ENCODE data around the gene PHB1.

PHB1 gene

GRCh38 chr17:49386373-49386772 is 28.3 kb downstream of the PHB1 start (continued):
- TF ChIP-seq ZBTB10 (tag by site-specific recombination; IDR thresholded peaks at IDR 0.05): no peak
- no peak for TF ChIP-seq ZNF324 (tag by site-specific recombination; IDR thresholded peaks at IDR 0.05)
- TF ChIP-seq ZNF169 (tag by site-specific recombination; IDR thresholded peaks at IDR 0.05): no peak
- no peak for TF ChIP-seq ZNF548 (tag by site-specific recombination; IDR thresholded peaks at IDR 0.05)
- TF ChIP-seq ZNF785 (tag by site-specific recombination; IDR thresholded peaks at IDR 0.05): no peak
- TF ChIP-seq GLI2 (tag by site-specific recombination; IDR thresholded peaks at IDR 0.05; ENCODE audit: borderline replicate concordance, low read depth): no peak
- no peak for TF ChIP-seq ZNF670 (tag by site-specific recombination; IDR thresholded peaks at IDR 0.05; ENCODE audit: low read depth)
- no peak for TF ChIP-seq ZNF529 (tag by site-specific recombination; IDR thresholded peaks at IDR 0.05; ENCODE audit: insufficient replicate concordance)
- no peak for TF ChIP-seq ZNF701 (tag by site-specific recombination; IDR thresholded peaks at IDR 0.05)
- TF ChIP-seq OVOL3 (tag by site-specific recombination; IDR thresholded peaks at IDR 0.05): no peak

DNA sequence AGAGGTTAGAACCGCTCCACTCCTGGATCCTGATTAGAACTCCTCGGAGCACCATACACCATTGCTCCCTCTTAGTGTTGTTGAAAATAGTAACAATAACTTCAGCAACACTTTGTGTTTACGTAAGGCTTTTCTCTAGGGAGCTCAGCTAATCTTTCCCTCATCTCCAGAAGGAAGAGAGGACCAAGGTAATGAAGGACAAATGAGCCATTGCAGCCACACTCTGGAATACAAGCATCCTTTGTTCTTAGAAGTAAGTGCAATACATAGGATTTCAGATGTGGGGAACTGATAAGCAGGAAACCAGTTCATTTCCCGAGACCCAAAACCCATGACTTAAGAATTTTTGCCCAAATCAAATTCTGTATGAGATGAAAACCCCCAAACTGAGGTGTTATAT is 29.7 kb downstream of the PHB1 start:
- no peak overlapping the region for H3K27ac ChIP-seq (ENCODE audit: extremely low read depth, low read depth, low read length)
- peaks cover 2% of the 10 kb centered on the region for H3K4me1 ChIP-seq (ENCODE audit: control insufficient read depth, insufficient read depth, low read length)
- no peaks in the 10 kb centered on the region for H3K36me3 ChIP-seq (ENCODE audit: control insufficient read depth in 2 of 2, insufficient read depth in 1 of 2, low read length in 2 of 2)
- H3K4me3 ChIP-seq (ENCODE audit: low read depth, low read length): no peak overlapping the region
- CTCF ChIA-PET: interaction anchor here (0.7 to 1.8 kb wide), 4 partner anchors 19 to 749 kb away, joined by 5 read pairs; no protein-coding TSS in a partner anchor
- TF ChIP-seq ZNF658 (tag by site-specific recombination; IDR thresholded peaks at IDR 0.05) (no peak), WT1 (tag by site-specific recombination; IDR thresholded peaks at IDR 0.05) (no peak), ZNF792 (tag by site-specific recombination; IDR thresholded peaks at IDR 0.05) (no peak), ZNF488 (tag by site-specific recombination; IDR thresholded peaks at IDR 0.05) (no peak), IKZF3 (tag by site-specific recombination; IDR thresholded peaks at IDR 0.05) (no peak), YY2 (tag by site-specific recombination; IDR thresholded peaks at IDR 0.05) (no peak), ZEB2 (tag by site-specific recombination; IDR thresholded peaks at IDR 0.05) (no peak), ZNF561 (tag by site-specific recombination; IDR thresholded peaks at IDR 0.05; ENCODE audit: borderline replicate concordance) (no peak), ZNF174 (tag by site-specific recombination; IDR thresholded peaks at IDR 0.05) (no peak)
- TF ChIP-seq, protein P1, sequence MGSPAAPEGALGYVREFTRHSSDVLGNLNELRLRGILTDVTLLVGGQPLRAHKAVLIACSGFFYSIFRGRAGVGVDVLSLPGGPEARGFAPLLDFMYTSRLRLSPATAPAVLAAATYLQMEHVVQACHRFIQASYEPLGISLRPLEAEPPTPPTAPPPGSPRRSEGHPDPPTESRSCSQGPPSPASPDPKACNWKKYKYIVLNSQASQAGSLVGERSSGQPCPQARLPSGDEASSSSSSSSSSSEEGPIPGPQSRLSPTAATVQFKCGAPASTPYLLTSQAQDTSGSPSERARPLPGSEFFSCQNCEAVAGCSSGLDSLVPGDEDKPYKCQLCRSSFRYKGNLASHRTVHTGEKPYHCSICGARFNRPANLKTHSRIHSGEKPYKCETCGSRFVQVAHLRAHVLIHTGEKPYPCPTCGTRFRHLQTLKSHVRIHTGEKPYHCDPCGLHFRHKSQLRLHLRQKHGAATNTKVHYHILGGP (tag by site-specific recombination; IDR thresholded peaks at IDR 0.05): no peak
- no peaks in the 10 kb centered on the region for H3K9me3 ChIP-seq (ENCODE audit: control insufficient read depth, insufficient read depth, low read depth, low read length)
- POLR2A ChIA-PET: no interaction called here

- Histone ChIP-seq H3K4me3 (ENCODE audit: low read depth, low read length) (no peak overlapping the region), H3K27ac (ENCODE audit: extremely low read depth, low read depth, low read length) (no peak overlapping the region), H3K4me1 (ENCODE audit: control insufficient read depth, insufficient read depth, low read length) (no peaks in the 10 kb centered on the region), H3K9me3 (ENCODE audit: control insufficient read depth, insufficient read depth, low read depth, low read length) (no peaks in the 10 kb centered on the region; the same call in 1 of the 2 replicates), H3K36me3 (ENCODE audit: control insufficient read depth in 2 of 2, insufficient read depth in 1 of 2, low read length in 2 of 2) (no peaks in the 10 kb centered on the region)
- CTCF ChIA-PET: interaction anchor here (0.5 to 1.1 kb wide), 7 partner anchors 15 to 1308 kb away, joined by 3 to 7 read pairs (median 4); no protein-coding TSS in a partner anchor
- POLR2A ChIA-PET: interaction anchor here (1.1 kb wide), 1 partner anchor 21 kb away, joined by 3 read pairs; the partner anchor contains the start of gene ZNF652
- no peak for TF ChIP-seq PRDM4 (tag by site-specific recombination; IDR thresholded peaks at IDR 0.05)
- TF ChIP-seq ZFP69B (tag by site-specific recombination; IDR thresholded peaks at IDR 0.05): no peak
- TF ChIP-seq TSHZ1 (tag by site-specific recombination; IDR thresholded peaks at IDR 0.05; ENCODE audit: borderline replicate concordance): no peak
- TF ChIP-seq ZNF596 (tag by site-specific recombination; IDR thresholded peaks at IDR 0.05): no peak
Observed at GRCh38 chr17:49383060-49383459, 31.6 kb downstream of the PHB1 start.
